HG03565 (cell line): ENCODE results near the gene LONP2.
"Not testable (repeated sequence)": the region's sequence is repeated elsewhere in the genome, so short reads cannot be mapped to it uniquely, and the experiment has no call there.

Source experiments
- ATAC-seq: cut with Tn5 transposase; IDR thresholded peaks from one replicate; pipeline ENCODE4 v1.9.1; 2021; ENCODE audit warnings: mild to moderate bottlenecking, moderate library complexity; ENCODE audit not compliant: unreplicated experiment

The LONP2 gene

DNA sequence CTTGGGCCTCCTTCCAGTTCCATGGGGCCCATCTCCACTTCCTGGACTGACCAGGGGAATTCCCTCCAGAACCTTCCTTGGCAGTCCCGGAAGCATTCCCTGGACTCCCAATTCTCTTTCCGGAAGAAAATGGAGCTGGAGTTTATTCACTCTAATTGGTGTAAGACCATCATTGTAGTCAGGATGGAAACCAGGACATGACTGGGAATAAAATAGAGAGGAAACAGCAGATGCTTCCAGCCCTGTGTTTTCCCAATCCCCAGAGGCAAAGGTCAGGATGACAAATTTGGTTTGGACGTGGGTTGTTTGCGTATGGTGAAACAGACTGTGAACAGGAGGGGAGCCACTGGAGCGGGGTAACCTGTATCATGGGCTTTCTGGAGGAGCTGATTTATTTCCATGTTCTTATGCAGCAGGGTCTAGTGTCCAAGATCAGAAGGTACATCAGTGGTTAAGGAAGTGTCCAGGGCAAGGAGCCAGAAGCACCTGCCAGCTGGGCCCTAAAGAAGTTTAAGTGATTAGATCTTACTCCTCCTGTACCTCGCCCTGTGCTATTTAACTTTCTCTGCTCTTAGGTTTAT lies 8.5 kb upstream of the LONP2 start:
- ATAC-seq: no peak

DNA sequence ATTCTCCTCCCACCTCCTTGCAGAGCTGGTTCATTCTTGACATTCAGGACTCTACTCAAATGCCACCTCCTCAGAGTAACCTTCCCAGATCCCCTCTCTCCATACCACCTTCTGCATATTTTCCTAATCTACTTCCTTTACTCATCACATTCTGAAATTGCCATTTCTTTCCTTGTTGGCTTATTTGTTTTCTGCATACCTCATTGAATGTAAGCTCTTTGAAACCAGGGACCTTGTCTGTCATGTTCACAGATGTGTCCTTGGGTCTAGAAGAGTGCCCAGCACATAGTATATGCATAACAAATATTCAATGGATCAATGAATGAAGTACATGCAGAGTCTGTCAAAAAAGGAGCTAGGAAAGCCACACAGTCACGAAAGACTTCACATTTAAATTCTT lies 7.8 kb upstream of the LONP2 start:
- no peak for ATAC-seq

- not testable (repeated sequence) for ATAC-seq
Measured at GRCh38 chr16:48240147-48240546, 4.0 kb upstream of the LONP2 start.

DNA sequence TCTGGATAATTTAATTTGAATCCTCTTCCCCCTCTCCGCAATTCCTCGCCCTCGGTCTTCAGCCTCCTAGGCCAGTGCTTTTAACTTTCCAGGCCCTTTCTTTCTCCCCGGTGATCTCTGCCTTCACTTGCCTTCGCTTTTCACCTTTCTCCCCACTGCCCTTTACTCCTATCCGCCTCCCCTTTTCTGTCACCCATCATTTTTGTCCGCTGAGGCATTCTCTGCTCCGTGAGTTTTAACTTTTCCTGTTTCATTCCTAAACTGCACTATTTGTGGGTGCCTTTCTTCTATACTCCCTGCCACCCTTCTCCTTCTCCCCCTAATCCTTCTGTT lies 729 bp downstream of the LONP2 start:
- ATAC-seq: no peak

GRCh38 chr16:48246066-48246465 lies 2.0 kb downstream of the LONP2 start:
- ATAC-seq: no peak

GRCh38 chr16:48247311-48247710 lies 3.2 kb downstream of the LONP2 start, which contains the start of gene ABCC11:
ABCC11 (minus strand) TSS chr16:48247539; CDS start chr16:48231921, 15,618 bp downstream.
- ATAC-seq: no peak

- no peak for ATAC-seq
Measured at GRCh38 chr16:48250520-48251278, 6.6 kb downstream of the LONP2 start.

DNA sequence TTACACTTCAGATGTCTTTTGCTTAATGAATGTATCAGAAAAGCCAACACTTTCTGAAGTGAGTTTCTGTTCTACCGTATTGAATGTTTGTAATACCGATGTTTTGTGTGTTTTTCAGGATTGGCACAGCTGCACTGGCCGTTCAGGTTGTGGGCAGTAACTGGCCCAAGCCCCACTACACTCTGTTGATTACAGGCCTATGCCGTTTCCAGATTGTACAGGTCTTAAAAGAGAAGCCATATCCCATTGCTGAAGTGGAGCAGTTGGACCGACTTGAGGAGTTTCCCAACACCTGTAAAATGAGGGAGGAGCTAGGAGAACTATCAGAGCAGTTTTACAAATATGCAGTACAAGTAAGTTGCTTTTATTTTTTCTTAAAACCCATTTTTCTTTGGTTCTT lies 7.9 kb downstream of the LONP2 start:
- ATAC-seq: no peak

- no peak for ATAC-seq
Measured at GRCh38 chr16:48256579-48257177, 12.6 kb downstream of the LONP2 start.

GRCh38 chr16:48261569-48261968 lies 17.5 kb downstream of the LONP2 start:
- no peak for ATAC-seq

DNA sequence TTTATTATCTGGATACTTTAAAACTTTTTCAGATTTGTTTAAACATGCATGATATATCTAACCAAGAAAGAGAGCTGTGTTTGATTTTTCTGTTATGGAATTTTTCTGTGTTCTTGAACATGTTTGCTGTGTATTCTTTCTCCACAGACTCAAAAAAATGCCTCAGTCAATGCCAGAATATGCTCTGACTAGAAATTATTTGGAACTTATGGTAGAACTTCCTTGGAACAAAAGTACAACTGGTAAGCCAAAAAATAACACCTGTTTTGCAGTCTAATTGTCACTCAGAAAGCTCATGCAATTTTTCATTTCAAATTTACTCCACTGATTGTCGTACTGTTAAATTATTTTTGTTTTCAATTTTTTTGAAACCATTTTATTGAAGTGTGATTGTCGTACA lies 18.5 kb downstream of the LONP2 start:
- no peak for ATAC-seq

GRCh38 chr16:48269011-48269410 lies 24.9 kb downstream of the LONP2 start:
- no peak for ATAC-seq

GRCh38 chr16:48271728-48272127 lies 27.6 kb downstream of the LONP2 start:
- no peak for ATAC-seq

DNA sequence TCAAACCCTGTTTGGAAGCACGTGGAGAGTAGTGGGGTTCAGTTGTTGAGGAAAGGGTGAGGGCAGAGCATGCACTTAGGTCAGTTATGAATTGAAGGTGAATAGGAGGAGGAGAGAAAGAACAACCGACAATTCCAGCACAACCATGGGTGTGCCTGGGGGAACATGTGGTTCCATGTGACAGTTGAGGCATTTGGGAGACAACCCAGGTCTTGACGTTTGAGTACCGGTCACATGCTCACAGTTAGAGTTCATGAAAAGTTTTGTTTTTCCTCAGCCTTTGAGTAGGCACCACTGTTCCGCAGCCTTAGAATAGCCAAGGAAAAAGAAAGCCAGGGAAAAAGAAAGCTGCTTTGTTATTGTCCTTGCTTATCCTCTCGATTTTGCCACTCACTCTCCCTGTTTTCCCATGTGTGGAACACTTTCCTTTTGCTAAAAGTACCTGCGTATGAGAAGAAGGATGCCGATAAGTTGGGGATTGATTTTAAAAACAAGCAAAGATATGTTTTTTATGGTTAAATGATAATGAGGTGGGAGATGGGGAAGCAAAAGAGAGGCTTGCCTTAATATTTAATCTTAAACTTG lies 28.8 kb downstream of the LONP2 start:
- ATAC-seq: no peak

- no peak for ATAC-seq
Measured at GRCh38 chr16:48274476-48274875, 30.4 kb downstream of the LONP2 start.

GRCh38 chr16:48276102-48276501 lies 32.0 kb downstream of the LONP2 start:
- no peak for ATAC-seq

GRCh38 chr16:48277158-48277557 lies 33.1 kb downstream of the LONP2 start:
- no peak for ATAC-seq

GRCh38 chr16:48279199-48279598 lies 35.1 kb downstream of the LONP2 start:
- no peak for ATAC-seq

DNA sequence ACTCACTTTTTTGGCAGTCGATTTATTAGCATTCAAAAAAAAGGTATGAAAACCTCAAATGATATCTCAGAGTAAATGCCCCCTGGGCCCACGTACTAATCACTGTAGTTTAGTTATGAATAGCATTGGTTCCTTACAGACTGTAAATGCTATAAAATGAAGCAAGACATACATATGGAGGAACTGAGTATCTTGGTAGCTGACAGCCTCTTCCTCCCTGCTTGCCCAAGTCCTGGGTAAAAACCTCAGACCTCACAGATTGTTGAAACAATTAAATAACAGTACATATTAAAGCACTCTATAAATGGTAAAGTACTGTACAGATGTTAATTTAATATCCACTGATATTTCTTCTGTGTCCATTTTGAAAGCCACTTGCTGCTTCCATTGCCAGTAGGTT lies 36.4 kb downstream of the LONP2 start:
- ATAC-seq: no peak

- no peak for ATAC-seq
Measured at GRCh38 chr16:48282636-48283263, 38.6 kb downstream of the LONP2 start.

GRCh38 chr16:48284772-48285409 lies 40.8 kb downstream of the LONP2 start:
- no peak for ATAC-seq
